H1 (cell line): ENCODE results near the gene CBFA2T2. TPM values are rescaled to one million over a fixed set of nuclear protein-coding genes. Genes with fewer than 3 reads are reported as not detected.
"Not testable (repeated sequence)": the region's sequence is repeated elsewhere in the genome, so short reads cannot be mapped to it uniquely, and the experiment has no call there.

Experiments used
- CTCF ChIA-PET: fragments of 300-600 bp; sonication (Branson Sonifier 250); formaldehyde crosslinking; loops from one replicate; lab custom pipeline; 2021; ENCODE audit not compliant: partially characterized antibody; lab: Charles Lee
- POLR2A ChIA-PET: fragments of 300-600 bp; sonication (Branson Sonifier 250); formaldehyde crosslinking; loops from one replicate; lab custom pipeline; 2021; ENCODE audit warnings: inconsistent platforms; ENCODE audit not compliant: partially characterized antibody; lab: Charles Lee
- DNase-seq, 2 experiments: peaks; one replicate each; pipeline versions ENCODE4 v3.0.0 to v3.0.0-alpha.2; 2010 to 2022; ENCODE audit warnings: low spot score in 2 of 2, low read depth in 1 of 2, mixed read lengths in 1 of 2
- FAIRE-seq: peaks from 2 replicates; lab custom pipeline; 2011; peaks lifted over from hg19 to GRCh38; lab: Jason Lieb, UNC
- H2AFZ ChIP-seq: 2 replicates; pipeline ENCODE4 v1.8.1; 2012; ENCODE audit warnings: low read length, inconsistent platforms
- H2AK5ac ChIP-seq: 2 replicates; pipeline ENCODE4 v1.6.1; 2013; ENCODE audit warnings: low read depth, low read length
- H2BK120ac ChIP-seq: replicated peaks from 2 replicates; pipeline ENCODE3; 2013; ENCODE audit warnings: low read depth, low read length, inconsistent platforms
- H2BK12ac ChIP-seq: 2 replicates; pipeline ENCODE4 v1.6.1; 2013; ENCODE audit warnings: low read depth, low read length
- H2BK15ac ChIP-seq: 2 replicates; pipeline ENCODE4 v1.6.1; 2013; ENCODE audit warnings: low read length
- H2BK20ac ChIP-seq: 2 replicates; pipeline ENCODE4 v1.6.1; 2013; ENCODE audit warnings: low read length
- H2BK5ac ChIP-seq: 2 replicates; pipeline ENCODE4 v1.6.1; 2013; ENCODE audit warnings: low read depth, low read length
- H3K14ac ChIP-seq: 2 replicates; pipeline ENCODE4 v1.6.1; 2013; ENCODE audit warnings: inconsistent platforms; ENCODE audit not compliant: insufficient read length
- H3K18ac ChIP-seq: 2 replicates; pipeline ENCODE4 v1.6.1; 2013; ENCODE audit warnings: low read length; ENCODE audit errors: extremely low read depth
- H3K23ac ChIP-seq: 2 replicates; pipeline ENCODE4 v1.6.1; 2013; ENCODE audit warnings: inconsistent platforms; ENCODE audit not compliant: insufficient read length
- H3K23me2 ChIP-seq: 2 replicates; pipeline ENCODE4 v1.6.1; 2013; ENCODE audit warnings: low read depth, low read length
- H3K27ac ChIP-seq: 2 replicates; pipeline ENCODE4 v1.6.1; 2011; ENCODE audit warnings: low read depth, low read length, inconsistent platforms
- H3K27me3 ChIP-seq, 4 experiments: replicated peaks in 1 of 4; 1 replicate in 1 of 4; 2 replicates in 3 of 4; pipeline versions ENCODE4 v1.6.1 to v1.8.1; 2011 to 2013; ENCODE audit warnings: low read length in 3 of 4, mild to moderate bottlenecking in 3 of 4, inconsistent platforms in 2 of 4, mixed read lengths in 2 of 4, moderate library complexity in 1 of 4; ENCODE audit not compliant: control insufficient read depth in 3 of 4, insufficient read depth in 3 of 4; ENCODE audit errors: extremely low read depth in 1 of 4
- H3K36me3 ChIP-seq, 4 experiments: 2 replicates each; pipeline versions ENCODE4 v1.6.1 to v1.8.1; 2011 to 2013; ENCODE audit warnings: mild to moderate bottlenecking in 4 of 4, low read length in 3 of 4, moderate library complexity in 2 of 4, control low read depth in 1 of 4, inconsistent platforms in 1 of 4; ENCODE audit not compliant: insufficient read depth in 4 of 4, control insufficient read depth in 2 of 4
- H3K4ac ChIP-seq: replicated peaks from 2 replicates; pipeline ENCODE3; 2013; ENCODE audit warnings: low read length, low read depth, mixed read lengths, inconsistent platforms; ENCODE audit not compliant: insufficient read length
- H3K4me1 ChIP-seq, 4 experiments: replicated peaks in 1 of 4; 1 replicate in 1 of 4; 2 replicates in 3 of 4; pipeline versions ENCODE4 v1.6.1 to v1.8.1; 2011 to 2013; ENCODE audit warnings: low read length in 3 of 4, inconsistent platforms in 2 of 4, mixed read lengths in 1 of 4; ENCODE audit not compliant: insufficient read depth in 4 of 4, control insufficient read depth in 3 of 4
- H3K4me2 ChIP-seq, 2 experiments: 2 replicates each; pipeline versions ENCODE4 v1.6.1 to v1.8.1; 2011 to 2013; ENCODE audit warnings: low read depth in 2 of 2, low read length in 2 of 2, control low read depth in 1 of 2, inconsistent platforms in 1 of 2, mild to moderate bottlenecking in 1 of 2; ENCODE audit not compliant: insufficient read depth in 1 of 2
- H3K4me3 ChIP-seq, 4 experiments: fragments of 200-600, 300-600 bp in 1 of 4; sonication (generic), shearing (Covaris generic), sonication (Bioruptor Twin) in 1 of 4; 2 replicates each; pipeline versions ENCODE4 v1.5.1 to v1.8.1; 2011 to 2016; ENCODE audit warnings: low read length in 4 of 4, low read depth in 3 of 4, control low read depth in 2 of 4, inconsistent platforms in 2 of 4, mild to moderate bottlenecking in 2 of 4, mixed read lengths in 1 of 4, moderate library complexity in 1 of 4; ENCODE audit not compliant: insufficient read depth in 2 of 4; ENCODE audit errors: extremely low read depth in 1 of 4
- H3K56ac ChIP-seq: replicated peaks from 2 replicates; pipeline ENCODE3; 2013; ENCODE audit warnings: low read depth, mild to moderate bottlenecking, mixed read lengths, low read length, inconsistent platforms; ENCODE audit not compliant: insufficient read length
- H3K79me1 ChIP-seq: 2 replicates; pipeline ENCODE4 v1.6.1; 2013; ENCODE audit warnings: low read depth, low read length, control low read depth
- H3K79me2 ChIP-seq, 2 experiments: 2 replicates each; pipeline versions ENCODE4 v1.6.1 to v1.8.1; 2012 to 2013; ENCODE audit warnings: low read length in 2 of 2, mild to moderate bottlenecking in 2 of 2, inconsistent platforms in 1 of 2; ENCODE audit not compliant: insufficient read depth in 2 of 2, control insufficient read depth in 1 of 2
- H3K9ac ChIP-seq, 4 experiments: replicated peaks in 1 of 4; 1 replicate in 1 of 4; 2 replicates in 3 of 4; pipeline versions ENCODE4 v1.6.1 to v1.8.1; 2011 to 2013; ENCODE audit warnings: low read depth in 3 of 4, low read length in 3 of 4, control low read depth in 2 of 4, mild to moderate bottlenecking in 2 of 4, moderate library complexity in 2 of 4, inconsistent platforms in 1 of 4; ENCODE audit errors: extremely low read depth in 1 of 4
- H3K9me3 ChIP-seq, 2 experiments: 2 replicates each; pipeline versions ENCODE4 v1.6.1 to v1.8.1; 2012 to 2013; ENCODE audit warnings: mild to moderate bottlenecking in 2 of 2, moderate library complexity in 2 of 2, control low read depth in 1 of 2, inconsistent platforms in 1 of 2, low read depth in 1 of 2, low read length in 1 of 2, mixed read lengths in 1 of 2; ENCODE audit not compliant: insufficient read depth in 2 of 2
- H4K20me1 ChIP-seq, 2 experiments: replicated peaks in 1 of 2; 2 replicates each; pipeline versions ENCODE3 to v1.8.1; 2011 to 2013; ENCODE audit warnings: inconsistent platforms in 2 of 2, low read length in 2 of 2, mild to moderate bottlenecking in 1 of 2; ENCODE audit not compliant: insufficient read depth in 2 of 2, control insufficient read depth in 1 of 2
- H4K5ac ChIP-seq: 2 replicates; pipeline ENCODE4 v1.6.1; 2013; ENCODE audit warnings: low read length, low read depth, mixed read lengths, inconsistent platforms; ENCODE audit not compliant: insufficient read length
- H4K8ac ChIP-seq: 2 replicates; pipeline ENCODE4 v1.8.0; 2013; ENCODE audit warnings: mild to moderate bottlenecking, moderate library complexity, low read length, inconsistent platforms; ENCODE audit not compliant: insufficient read depth; ENCODE audit errors: extremely low read depth
- H4K91ac ChIP-seq: replicated peaks from 2 replicates; pipeline ENCODE3; 2013; ENCODE audit warnings: low read length, mixed read lengths, inconsistent platforms; ENCODE audit not compliant: insufficient read length
- WGBS, 2 experiments: shearing (Covaris generic) in 1 of 2; methylation state at CpG; one replicate each; pipeline versions ENCODE4 v1.1.6 to v1.1.7; 2013 to 2015; ENCODE audit warnings: low lambda C conversion rate in 2 of 2, mixed read lengths in 2 of 2, inconsistent platforms in 1 of 2, low coverage in 1 of 2, missing lambda C conversion rate in 1 of 2; ENCODE audit not compliant: insufficient replicate concordance in 2 of 2, insufficient coverage in 1 of 2, insufficient read length in 1 of 2; ENCODE audit errors: extremely low coverage in 1 of 2, missing lambda C conversion rate in 1 of 2; 5-methylcytosine and 5-hydroxymethylcytosine counted together
- polyA plus RNA-seq, 7 experiments: library from polyadenylated mRNA; depleted of rRNA in 3 of 7; stranded (reverse) in 5 of 7; unstranded in 2 of 7; fragments of >200 nt in 5 of 7; fragments of 200-250 nt in 2 of 7; gene quantifications; 1 replicate in 5 of 7; 2 replicates in 1 of 7; 4 replicates in 1 of 7; pipeline versions ENCODE4 v1.2.1 to v1.2.3, GENCODE V29; 2011 to 2013; ENCODE audit warnings: missing spikeins in 2 of 7, mixed read lengths in 2 of 7
- total RNA-seq: library from RNA; stranded (reverse); fragmentation: NEBNext Ultra II Directional; extraction: Animal tissue kit (Norgen Biotek cat#: 25700); gene quantifications from 2 replicates; pipeline ENCODE4 v1.2.1, GENCODE V29; 2021

The CBFA2T2 gene
- total and polyA plus RNA-seq, 2 of the 8 experiments (the other 6 are each of a cell fraction or from before 2014, with no cell fraction given): 11.6 to 12.9 TPM

GRCh38 chr20:33483186-33483585 lies 6.7 kb upstream of the CBFA2T2 start:
- H3K27me3 ChIP-seq, FAIRE-seq, H4K20me1 ChIP-seq, H2BK12ac ChIP-seq, H3K4me2 ChIP-seq, H3K23me2 ChIP-seq, H4K8ac ChIP-seq, H3K9me3 ChIP-seq, H3K36me3 ChIP-seq, H4K5ac ChIP-seq, H3K14ac ChIP-seq, DNase-seq, H3K27ac ChIP-seq, H3K79me2 ChIP-seq, POLR2A ChIA-PET, H3K18ac ChIP-seq, H3K56ac ChIP-seq, H2AK5ac ChIP-seq, H4K91ac ChIP-seq, H3K9ac ChIP-seq, H3K79me1 ChIP-seq, H2BK15ac ChIP-seq, H3K4me1 ChIP-seq, CTCF ChIA-PET, H2BK20ac ChIP-seq, H2AFZ ChIP-seq, H3K4ac ChIP-seq, H3K4me3 ChIP-seq, H2BK120ac ChIP-seq, H3K23ac ChIP-seq, H2BK5ac ChIP-seq: not testable (repeated sequence)
- WGBS, 2 experiments: 97% methylated on average over 5 of the region's 5 CpGs; no CpG with 5 or more reads in 1 of the 2 experiments
